GM19452 (cell line): Measurements from ENCODE around the gene PTPRN2.
"Not testable (repeated sequence)": the region's sequence is repeated elsewhere in the genome, so short reads cannot be mapped to it uniquely, and the experiment has no call there.

Source experiments
- ATAC-seq: cut with Tn5 transposase; IDR thresholded peaks from one replicate; pipeline ENCODE4 v1.9.1; 2021; ENCODE audit not compliant: unreplicated experiment

The PTPRN2 gene

DNA sequence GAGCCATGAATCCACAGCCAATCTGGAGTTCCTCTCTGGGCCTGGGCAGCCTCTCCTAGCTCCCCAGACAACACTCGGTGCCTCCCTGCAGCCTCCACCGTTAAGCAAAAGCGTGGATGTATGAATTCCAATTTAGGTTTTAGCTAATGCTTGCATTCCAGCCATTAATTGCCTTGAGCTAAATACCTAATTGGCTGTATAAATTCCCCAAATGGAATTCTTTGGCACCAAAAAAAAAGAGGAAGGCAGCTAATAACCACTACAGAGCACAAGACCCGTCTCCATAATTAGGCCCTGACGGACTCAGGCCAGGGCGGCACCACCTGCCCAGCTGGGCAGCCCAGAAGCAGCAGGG lies 140.5 kb downstream of the PTPRN2 start:
- no peak for ATAC-seq

DNA sequence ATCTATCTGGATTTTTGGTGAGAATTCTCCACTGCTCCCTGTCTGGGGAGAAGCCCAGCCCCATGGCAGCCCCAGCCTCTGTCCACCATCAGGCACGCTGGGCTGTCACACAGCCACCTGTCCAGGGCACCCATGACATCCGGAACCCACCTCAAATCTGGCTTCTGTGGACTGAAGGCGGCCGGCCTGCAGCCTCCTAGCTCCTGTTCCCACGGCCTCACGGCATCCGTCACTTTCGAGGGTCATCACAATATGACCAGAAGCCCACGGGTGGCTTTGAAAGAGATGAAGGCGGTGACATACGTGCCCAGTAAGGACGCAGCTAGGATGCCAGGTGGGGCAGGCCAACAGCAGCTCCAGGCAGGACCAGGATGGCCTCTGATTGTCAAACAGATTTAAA lies 140.9 kb downstream of the PTPRN2 start:
- ATAC-seq: no peak

DNA sequence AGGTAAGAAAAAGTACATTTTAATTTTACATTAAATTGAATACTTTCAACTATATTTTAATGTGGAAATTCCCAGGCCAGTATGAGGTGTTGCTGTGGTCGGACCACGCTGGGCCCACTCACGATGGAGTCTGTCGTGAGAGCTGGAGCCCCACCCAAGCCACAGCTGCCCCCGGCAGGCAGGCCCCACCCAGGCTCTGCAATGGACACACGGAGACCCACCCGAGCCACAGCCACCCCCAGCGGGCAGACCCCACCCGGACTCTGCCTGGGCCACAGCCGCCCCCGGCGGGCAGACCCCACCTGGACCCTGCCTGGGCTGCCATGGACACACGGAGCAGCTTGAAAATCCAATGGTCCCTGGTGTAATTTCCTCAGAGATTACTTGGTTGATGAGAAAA lies 141.3 kb downstream of the PTPRN2 start:
- ATAC-seq: no peak

DNA sequence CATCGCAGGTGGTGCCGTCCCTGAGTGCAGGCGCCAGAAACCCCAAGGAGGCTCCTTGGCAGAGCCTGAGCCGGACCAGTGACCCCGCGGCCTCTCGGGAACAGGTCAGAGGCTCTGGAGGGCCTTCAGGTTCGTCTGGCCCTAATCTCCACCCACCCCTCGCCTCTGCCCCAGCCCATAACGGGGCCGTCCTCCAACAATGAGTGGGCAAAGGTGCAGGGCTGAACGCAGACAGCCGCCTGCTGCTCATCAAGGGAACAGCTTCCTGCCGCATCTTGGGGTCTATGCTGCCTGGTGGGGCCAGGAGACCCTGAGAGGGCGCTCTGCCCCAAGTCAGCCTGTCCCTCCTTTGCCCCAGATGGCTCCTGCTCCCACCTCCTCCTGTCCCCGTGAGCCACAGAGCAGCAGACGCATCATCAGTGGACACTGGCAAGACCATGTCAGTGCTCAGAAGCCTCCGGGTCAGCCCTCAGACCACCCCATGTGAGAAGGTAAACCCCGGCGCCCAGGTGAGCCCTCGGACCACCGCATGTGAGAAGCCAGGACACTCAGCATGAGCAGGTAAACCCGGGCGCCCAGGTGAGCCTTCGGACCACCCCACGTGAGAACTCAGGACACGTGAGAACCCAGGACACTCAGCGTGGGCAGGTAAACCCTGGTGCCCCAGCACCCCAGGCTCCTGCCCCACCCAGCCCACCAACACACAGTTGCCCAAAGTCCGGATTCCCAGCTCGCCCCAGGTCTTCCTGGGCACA lies 142.0 kb downstream of the PTPRN2 start:
- no peak for ATAC-seq

DNA sequence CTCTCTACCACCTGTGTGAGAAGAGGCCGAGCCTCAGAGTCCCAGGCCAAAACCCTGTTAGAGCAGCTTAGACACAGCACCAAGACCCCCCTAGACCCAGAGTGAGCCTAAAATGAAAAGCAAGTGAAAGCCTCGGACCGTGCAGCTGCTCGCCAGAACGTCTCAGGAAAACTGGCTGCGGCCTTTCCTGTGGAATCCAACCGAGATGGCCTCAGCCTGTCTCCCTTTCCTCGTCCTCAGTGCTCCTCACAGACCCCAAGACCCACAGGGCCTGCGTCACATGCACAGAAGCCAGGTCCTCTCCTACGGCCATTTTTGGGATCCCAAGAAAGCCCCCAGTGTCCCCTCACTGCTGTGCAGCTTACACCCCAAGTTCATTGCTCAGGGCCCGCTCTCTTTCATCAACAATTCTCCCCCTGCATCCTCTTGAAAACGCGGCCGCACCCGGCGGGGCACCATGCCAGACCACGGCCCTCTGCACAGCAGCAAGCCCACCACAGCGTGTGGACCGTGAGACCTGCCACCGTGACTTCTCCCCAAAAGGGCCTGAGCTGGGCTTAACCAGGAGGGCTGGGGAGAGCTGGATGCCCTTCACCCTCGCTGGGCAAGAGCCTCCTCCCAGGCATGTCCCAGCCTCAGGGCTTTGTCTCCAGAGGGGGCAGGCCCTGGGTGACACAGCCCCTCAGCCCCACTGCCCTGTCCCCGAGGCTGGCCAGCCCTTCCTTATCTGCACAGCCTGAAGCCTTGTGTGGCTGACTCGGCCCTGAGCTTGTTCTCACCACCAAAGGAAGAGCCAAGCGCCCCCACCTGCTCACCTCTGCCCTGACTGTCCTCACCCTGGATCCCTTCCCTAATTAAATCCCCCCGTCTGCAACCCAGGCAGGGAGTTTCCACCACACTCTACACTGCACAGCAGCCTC lies 142.9 kb downstream of the PTPRN2 start:
- ATAC-seq: no peak

DNA sequence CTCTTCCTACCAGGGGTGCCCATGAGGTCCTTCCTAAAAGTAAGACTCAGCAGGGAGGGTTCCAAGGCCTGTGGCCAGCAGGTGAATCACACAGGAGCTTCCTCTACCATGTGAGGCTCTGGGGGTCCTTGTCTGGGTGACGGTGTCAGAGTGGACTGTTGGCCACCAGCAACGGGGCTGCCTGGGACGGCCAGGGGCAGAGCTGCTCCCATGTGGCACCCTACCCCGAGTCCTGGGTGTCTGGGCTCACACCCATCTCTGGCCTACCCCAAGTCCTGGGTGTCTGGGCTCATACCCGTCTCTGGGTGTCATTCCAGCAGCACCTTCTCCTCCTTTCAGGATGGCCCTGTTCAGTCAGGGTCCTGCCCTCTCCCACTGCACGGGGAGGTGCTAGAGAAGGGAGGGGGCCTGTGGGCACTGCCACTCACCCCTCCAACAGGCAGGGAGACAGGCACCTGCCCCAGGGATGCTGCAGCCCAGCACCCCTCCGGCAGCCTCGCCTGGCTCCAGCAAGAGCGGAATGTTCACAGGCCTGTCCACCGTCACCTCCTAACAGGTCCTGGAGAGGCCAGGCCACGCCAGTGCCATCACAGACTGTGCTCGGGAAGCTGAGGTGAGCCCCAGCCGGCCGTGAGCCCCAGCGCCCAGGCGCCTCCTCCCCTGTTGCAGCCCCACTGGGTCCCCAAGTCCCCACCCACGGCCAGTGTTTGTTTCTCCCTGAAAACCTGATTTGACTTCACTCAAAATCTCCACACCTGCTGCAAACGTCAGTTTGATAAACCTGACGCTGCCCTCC lies 143.7 kb downstream of the PTPRN2 start:
- ATAC-seq: no peak

DNA sequence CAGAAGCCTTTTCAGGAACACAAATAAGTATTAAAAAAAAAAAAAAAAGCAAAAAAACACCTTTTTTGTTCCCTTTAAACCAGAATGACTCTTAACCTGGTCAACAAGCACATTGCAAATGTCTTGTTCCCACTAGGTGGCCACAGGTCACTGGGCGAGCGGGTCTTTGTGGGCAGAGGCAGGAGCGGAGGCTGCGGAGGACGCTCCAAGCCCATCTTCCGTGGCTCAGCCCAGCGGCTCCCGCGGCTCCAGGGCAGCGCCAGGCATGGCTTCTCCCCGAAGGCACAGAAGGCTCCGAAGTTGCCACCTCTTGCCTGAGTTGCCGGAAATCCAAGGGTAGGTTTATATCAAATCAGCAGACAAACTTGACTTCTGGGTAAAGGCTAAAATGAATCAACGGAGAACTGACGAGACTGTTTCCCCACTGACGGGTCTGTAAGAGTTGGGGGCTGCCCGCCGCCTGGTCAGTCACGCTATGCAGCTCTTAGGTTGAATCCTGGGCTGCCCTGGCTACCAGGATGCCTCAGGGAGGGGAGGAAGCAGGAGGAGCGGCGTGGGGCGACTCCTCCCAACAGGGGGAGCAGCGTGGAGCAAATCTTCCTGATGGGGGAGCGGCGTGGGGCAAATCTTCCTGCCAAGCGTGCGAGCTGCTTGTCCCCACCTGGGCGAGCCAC lies 144.5 kb downstream of the PTPRN2 start:
- ATAC-seq: no peak

DNA sequence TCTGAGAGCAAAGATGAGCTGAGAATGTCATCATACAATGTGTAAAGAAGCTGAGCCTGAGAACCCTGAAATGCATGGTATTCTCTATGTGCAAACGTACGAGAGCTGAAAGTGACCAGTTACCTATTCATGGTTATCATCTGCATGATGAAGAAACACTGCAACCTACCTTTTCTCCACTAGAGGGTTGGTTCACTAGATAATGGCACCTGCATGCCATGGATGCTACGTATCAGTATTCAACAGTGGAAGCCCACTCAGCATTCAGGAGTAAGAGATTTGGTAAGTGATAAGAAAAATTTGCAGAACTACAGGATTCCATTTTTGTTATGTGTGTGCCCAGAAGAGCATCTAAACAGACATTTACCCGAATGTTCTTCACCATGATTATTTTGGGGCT lies 145.4 kb downstream of the PTPRN2 start:
- ATAC-seq: no peak

DNA sequence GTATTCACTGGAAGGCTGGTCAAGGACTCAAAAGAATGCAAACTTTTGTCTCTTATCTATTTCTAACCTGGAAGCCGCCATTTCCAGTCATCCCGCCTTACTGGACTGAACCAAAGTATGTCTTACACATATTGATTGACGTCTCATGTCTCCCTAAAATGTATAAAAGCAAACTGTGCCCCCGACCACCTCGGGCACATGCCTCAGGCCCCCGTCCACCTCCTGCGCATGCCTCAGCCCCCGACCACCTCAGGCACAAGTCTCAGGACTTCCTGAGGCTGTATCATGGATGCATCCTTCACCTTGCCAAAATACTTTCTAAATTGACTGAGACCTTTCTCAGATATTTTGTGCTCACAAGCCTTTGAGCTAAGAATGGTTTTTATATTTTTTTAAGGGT lies 148.6 kb downstream of the PTPRN2 start:
- ATAC-seq: no peak

DNA sequence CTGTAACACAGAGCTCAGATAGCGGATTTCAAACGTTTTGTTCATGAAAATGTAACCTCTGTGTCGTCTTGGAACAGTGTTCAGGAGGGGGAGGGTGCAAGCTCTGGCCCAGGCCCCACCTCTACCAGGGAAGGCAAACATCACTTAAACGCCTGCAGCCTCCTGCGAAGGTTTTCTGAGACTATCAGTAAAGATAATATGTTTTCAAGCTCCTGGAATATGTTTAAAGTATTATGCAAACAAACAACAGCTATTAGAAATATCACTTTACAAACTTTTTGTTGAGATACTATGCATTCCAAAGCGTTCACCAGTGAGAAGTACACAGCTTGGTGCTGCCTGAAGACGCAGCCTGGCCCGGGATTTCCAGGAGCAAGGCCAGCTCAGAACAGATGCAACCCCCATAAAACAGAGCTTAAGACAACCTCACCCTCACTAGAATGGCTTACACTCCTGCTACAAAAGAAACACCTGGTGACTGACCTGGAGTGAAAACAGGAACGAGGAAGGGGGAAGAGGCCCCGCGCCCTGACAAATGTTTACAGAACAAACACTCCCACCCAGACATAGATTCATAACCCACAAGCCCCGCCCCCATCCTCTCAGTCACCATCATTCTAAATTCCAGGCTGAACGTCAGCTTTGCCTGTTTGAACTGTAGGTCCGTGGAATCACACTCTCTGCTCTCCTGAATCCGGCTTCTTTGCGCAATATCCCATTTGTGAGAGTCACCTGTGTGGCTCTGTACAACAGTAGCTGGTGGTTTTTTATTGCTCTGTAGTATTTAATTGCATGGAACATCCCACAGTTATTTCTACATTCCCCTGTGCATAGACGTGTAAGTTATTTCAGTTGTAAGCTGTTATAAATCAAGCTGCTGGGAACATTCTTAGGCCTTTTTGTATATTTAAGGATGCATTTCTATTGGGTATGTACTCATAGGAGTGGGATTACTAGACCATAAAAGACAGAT lies 155.0 kb downstream of the PTPRN2 start:
- no peak for ATAC-seq

DNA sequence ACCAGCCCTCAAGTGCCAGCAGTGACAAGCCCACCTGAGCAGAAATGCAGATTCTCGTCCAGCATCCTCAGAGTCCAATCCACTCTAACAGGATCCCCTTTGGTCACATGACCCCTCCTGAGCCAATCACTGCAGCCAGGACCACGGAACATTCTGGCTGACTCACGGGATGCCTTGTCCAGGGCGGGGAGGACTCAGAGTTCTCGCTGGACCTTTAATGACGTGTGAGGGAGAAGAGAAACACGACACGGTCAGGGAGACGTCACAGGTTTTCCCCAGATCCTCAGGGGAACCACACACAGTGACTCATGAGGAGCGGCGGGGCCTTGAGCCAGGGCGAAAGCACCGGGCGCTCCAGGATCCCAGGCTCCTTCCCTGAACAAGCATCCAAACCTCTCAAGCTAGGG lies 155.7 kb downstream of the PTPRN2 start:
- ATAC-seq: no peak

DNA sequence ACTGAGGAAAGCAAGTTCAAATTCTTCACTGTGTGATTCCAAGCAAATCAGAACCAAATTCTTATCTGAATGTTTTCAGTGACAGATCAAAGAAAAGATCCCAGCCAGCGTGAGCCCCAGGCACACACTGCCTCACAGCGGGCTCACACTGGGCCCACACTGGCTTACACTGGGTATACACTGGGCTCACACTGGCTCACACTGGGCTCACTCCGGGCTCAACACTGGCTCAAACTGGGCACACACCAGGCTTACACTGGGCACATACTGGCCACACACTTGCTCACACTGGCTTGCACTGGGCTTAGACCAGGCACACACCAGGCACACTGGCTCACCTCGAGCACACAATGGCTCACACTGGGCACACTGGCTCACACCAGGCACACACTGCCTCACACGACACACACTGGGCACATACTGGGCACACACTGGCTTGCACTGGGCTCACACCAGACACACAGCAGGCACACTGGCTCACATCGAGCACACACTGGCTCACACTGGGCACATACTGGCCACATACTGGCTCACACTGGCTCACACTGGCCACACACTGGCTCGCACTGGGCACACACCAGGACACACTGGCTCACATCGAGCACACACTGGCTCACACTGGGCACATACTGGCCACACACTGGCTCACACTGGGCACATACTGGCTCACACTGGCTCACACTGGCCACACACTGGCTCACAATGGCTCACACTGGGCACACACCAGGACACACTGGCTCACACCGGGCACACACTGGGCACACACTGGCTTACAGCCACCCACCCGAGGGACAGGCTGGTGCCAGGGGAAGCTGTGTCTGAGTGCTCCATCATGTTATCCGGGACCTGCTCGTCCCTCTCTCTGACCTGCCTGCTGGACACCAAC lies 156.3 kb downstream of the PTPRN2 start:
- ATAC-seq: no peak

DNA sequence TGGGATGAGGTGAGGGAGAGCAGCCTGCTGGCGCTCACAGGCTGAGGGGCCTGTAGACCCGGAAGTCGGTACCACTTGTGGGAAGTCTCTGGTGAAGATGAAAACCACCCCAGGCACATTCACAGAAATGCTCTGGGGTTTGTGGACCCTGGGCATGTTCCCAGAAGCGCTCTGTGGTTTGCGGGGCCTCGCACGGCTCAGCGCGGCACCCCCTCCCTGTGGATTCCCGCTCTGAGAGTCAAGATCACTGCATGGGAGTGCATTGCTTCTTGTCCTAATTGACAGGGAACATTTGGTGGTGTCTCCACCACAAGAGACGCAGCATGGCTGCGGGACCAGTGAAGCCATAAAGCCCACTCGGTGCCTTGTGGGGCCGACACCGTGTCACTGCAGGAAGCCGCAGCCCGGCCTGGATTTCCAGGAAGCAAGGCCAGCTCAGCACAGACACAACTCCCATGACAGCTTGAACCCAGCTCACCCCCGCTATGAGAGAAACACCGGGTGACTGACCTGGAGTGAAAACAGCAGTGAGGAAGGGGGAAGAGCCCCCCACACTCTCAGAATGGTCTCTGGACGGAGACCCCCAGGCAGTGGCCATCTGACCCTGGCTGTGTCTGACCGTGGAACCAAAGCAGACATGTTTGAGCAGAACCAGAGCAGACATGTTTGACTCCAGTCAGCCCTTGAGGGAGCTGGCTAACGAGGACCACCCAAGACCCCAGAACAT lies 157.2 kb downstream of the PTPRN2 start:
- no peak for ATAC-seq

DNA sequence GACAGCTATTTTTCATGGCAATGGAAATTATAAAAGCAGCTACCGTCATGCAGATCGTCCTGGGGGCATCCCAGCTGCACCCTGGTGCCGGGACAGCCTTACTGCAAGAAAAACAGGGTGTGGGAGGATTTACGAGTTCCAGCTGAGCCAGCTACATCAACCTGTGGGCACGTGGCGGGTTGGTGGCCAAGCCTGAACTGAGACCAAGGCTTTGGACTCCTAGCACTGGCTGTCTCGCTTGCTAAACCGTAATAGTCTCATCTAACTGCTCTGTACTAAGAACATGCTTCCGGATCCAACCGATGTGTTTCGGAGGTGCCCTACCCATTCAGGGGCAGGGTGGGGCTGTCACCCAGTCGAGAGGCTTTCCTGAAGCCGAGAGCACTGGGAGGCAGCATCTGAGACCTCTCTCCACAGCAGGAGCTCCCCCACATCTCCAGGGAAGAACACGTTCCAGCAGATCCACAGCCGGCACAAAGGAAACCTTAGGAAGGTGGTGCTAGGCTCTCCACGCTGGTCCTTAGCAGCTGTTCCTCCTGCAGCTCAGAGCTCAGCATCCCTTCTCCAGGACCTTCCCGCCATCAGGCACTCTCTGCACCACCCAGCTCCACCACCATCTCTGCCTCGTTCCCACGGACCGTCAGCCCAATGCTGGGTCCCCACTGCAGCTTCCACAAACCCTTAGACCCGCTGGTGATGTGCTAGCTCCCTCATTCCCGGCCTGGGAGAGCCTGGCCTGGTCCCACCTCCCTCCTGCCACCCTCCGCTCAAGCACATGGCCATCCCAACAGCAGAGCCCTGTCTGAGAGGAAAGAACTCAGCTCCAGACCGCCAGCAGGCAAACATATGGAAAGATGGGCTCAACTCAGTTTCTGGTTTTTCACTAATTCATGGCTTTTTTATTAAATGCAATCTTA lies 158.5 kb downstream of the PTPRN2 start:
- ATAC-seq: no peak

DNA sequence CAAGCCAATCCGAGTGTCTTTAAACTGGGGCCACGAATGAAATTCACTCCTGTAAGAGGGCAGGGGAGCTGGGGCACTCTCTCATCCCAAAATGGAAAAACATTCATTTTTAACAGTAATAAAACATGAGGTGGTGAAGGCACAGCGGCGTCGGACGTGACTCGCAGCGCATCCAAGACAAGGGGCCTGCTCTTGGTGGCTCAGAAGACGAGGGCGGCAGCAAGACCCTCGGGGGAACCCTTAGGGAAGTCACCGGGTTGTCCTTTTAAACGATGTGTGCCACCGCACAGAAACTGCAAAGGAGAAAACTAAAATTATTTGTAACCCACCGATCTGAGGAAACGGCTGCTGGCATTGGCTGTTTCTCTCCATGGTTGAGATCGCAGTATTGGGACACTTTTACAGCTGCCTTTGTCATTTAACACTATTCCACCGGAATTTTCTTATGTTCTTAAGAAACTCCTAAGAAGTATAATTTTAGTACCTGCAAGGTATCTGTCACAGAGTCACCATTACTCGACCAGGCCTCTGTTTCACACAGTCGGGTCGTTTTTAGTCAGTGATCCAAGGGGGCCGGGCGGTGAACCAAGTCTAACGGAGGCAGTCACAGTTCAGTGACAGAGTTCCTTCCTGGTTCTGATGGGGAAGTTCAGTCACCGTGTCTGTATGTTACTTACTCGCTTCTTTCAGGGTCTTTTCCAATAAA lies 159.3 kb downstream of the PTPRN2 start:
- ATAC-seq: no peak

DNA sequence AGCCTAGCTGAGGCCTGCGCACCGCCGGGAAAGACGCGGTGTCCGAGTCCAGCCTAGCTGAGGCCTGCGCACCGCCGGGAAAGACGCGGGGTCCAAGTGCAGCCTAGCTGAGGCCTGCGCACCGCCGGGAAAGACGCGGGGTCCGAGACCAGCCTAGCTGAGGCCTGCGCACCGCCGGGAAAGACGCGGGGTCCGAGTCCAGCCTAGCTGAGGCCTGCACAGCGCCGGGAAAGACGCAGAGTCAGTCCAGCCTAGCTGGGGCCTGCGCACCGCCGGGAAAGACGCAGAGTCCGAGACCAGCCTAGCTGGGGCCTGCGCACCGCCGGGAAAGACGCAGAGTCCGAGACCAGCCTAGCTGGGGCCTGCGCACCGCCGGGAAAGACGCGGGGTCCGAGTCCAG lies 161.9 kb downstream of the PTPRN2 start:
- not testable (repeated sequence) for ATAC-seq

DNA sequence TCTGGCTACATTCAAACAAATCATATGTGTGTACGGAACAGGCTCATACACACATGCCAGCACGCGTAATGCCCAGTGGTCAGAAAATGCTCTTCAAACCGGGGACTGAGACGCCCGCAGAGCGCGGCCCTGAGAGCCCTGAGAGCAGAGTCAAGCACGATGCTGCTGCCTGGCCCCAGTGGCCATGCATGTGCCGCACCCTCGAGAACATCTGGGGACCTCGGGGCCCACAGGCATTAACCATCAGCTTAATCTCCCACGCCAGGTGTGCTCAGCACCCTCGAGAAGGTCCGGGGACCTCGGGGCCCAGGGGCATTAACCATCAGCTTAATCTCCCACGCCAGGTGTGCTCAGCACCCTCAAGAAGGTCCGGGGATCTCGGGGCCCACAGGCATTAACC lies 163.1 kb downstream of the PTPRN2 start:
- ATAC-seq: no peak
